ENCODE data around the gene DYNLT4.
A peak's percentile ranks its signal among the peaks of the same experiment; 100 is the strongest.
"Not testable (repeated sequence)": the region's sequence is repeated elsewhere in the genome, so short reads cannot be mapped to it uniquely, and the experiment has no call there.

Gene DYNLT4

DNA sequence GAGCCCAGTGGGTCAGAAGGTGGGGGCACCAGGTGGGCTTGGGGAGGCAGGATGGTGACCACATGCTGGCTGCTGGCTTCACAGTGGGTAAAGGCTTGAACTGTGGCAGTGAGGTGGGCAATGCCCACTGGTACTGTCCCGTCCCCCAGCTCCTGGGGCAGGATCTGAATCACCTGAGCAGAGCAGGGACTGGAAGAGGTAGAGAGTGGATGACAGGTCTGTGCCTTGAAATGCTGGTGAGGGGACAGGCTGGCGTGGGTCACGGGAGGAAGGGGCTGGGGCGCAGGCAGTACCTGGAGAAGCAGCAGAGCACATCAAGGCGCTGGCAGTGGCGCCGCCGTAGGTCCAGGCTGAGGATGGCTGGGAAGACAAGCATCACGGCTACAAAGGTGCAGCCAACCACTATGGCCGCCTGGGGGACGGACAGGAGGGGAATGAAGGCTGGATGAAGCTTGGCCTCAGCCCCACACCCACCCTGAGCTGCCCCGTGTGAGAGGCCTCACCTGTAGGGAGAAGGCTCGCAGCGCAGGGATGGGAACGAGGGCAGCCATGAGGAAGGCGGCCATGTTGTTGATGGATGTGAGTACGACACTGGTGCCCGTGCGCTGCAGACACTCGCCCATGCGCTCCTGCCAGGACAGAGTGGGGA is 21.0 kb upstream of the DYNLT4 start:
- no peak for DNase-seq

DNA sequence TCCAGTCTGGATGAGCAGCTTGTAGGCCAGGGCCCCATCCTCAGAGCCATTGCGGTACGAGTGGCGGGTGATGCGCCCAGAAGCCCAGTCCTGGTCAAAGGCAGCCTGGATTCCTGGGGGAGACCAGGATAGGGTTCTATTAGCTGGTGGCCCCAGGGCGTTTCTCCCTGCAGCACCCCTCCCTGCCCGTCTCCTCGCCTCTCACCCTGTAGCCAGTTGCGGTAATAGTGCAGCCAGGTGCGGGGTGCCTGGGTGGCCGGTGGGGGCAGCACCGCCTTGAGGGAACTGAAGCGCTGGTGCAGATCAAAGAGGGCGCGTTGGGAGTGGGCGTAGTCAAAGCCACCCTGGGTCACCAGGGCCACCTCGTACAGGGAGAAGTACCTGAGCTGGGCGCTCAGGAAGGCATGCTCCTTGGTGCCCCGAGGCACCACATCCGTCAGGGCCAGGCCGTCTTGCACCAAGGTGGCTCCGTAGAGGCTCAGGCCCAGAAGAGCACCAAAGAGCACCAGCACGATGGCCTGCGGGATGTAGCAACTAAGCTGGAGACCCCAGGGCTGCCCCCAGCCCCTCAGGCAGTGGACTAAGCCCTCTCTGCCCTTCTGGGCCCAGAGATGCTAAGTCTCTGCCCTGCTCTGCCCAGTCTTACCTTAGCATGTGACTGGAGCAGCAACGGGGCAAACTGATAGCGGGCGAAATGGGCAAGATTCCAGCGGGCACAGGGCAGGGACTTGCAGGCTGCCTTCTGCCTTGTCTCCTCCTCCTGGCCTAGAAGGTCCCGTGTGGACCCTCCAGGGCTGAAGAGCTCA is 20.2 kb upstream of the DYNLT4 start:
- no peak for DNase-seq

DNA sequence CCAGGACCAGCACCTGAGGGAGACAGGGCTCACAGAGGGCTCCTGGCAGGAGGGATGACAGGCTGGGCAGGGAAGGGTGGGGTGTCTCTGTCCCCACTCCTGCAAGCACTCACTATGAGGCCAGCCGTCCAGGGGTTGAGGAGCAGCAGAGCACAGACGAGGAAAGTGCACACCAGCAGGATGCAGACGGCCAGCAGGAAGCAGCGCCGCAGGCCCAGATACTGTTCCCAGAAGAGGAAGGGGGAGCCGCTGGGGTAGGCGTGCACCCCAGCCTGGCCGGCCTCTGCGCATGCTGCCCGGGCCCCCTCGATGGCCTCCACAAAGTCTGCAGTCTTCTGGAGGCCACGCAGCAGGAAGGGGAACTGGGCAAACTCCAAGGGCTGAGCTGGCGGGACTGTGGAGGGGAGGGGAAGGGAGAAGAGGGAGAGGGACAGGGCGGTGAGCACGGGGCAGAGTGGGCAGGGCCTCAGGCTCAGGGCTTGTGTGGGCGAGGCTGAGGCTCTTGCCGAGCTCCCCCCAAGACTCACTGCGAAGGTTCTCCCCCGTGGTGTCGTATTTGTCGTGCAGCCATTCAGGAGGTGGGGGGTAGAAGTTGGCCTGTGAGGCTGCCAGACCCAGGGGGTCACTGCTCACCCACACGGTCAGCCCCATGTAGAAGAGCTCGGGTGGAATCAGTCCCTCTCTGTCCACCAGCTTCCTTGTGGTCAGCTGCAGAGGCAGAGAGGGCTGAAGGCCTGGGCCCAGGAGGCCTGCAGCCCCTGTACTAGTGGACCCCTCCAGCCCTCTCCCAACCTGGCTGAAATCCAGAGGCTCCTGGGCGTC is 19.4 kb upstream of the DYNLT4 start:
- no peak for DNase-seq

DNA sequence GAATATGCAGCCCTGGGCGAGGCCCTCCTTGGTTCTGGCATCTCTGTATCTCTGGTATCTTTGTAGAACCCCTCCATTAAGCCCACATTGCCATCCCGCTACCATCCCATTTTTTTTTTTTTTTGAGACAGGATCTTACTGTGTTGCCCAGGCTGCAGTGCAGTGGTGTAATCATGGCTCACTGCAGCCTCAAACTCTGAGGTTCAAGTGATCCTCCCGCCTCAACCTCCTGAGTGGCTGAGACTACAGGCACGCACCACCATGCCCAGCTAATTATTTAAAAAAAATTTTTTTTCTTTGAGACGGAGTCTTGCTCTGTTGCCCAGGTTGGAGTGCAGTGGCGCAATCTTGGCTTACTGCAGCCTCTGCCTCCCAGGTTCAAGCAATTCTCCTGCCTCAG is 17.2 kb upstream of the DYNLT4 start:
- DNase-seq, result not testable (repeated sequence)

GRCh38 chr1:44822981-44823451 is 15.9 kb upstream of the DYNLT4 start:
- no peak for DNase-seq

DNA sequence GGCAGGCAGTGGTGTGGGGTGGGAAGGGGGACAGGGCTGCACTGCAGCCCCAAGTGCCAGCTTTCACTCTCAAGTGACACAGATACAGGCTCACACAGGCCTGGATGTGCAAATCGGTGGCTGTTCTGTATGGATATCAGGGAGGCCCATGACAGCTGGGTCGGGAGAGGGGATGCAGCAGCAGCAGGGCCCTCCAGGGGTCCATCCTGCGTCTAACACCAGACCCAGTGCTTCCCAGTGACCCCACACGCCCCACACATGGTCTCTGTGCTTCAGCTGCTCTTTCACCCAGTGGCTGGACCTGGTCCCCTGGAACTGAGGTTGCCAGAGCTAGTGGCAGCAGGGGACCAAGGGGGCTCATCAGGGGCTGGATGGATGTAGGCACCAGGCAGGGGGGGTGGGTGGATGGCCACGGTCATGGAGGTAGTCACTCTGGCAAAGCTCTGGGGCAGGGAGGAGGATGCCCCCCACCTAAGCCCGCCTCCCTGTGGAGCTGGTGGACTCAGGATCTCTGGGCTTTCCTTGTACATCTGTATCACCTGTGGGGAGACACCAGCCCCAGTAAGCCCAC is 15.1 kb upstream of the DYNLT4 start:
- DNase-seq, result no peak

- DNase-seq, result no peak
These were observed 14.1 kb upstream of the DYNLT4 start for GRCh38 chr1:44821240-44821715.

DNA sequence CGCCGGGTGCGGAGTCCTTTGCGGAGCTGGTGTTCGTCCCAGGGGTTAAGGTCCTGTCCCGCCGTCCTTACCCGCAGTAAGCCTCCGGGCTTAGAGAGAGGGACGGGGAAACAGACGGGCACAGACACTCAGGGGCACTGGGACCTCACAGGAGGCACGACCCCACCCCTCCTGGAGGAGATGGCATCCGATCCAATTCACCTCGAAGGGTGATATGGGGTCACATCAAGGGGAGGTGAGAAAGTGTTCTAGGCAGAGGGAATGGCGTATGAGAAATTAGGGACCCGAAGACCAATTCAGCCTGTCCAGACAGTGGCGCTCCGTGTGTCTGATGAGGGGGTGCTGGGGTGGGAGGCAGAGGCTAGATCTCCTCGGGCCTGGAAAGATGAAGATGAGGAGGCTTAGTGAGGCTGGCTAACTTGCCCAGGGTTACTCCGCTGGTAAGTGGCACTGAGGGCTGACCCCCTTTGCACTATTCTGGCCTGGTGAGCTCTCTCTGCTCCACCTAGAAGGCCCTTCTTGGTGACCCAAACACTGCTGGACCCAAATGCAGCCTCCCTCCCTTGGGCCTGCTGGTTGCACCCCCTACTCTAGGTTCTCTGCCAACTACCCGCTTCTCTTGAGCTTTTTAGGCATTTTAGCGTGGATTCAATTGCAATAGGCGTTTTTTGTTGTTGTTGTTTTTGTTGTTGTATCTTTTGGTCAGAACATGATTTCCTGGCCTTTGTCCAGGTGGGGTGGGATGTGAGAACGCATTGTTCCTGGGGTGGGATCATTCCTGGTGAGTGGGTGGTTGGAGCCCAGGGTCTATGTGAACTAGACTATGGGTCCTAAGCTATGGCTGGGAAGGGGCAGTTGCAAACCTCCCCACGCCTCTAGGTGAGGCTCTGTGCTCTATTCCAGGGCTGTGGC is 13.4 kb upstream of the DYNLT4 start:
- DNase-seq, result no peak

DNA sequence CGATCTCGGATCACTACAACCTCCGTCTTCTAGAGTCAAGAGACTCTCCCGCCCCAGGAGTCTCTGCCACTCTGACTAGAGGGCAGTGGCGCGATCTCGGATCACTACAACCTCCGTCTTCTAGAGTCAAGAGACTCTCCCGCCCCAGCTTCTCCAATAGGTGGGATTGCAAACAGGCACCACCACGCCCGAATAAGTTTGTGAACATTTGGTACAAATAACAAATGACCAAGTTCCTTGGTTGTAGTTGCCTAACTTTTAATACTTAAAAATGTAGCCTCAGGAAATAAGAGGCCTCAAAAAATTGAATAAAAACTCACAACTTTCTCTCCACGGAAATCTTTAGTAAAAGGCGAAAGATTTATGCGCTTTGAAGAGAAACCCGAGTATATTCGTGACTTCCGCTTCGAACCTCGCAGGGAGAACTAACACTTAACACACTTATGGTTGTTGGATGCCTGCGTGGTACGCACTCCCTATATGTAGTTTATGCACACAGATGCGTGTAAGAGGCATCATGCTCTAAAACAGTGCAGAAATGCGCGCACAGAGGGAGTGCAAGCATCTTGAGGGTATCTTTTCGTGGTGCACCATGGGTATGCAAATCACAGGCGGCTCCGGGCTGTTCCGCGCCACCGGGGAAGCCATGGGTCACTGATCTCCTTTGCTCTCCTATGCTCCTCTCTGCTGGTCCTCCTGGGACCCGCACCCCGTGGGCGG is 12.6 kb upstream of the DYNLT4 start:
- peak in 1 of 3 experiments; percentile 70 for DNase-seq

DNA sequence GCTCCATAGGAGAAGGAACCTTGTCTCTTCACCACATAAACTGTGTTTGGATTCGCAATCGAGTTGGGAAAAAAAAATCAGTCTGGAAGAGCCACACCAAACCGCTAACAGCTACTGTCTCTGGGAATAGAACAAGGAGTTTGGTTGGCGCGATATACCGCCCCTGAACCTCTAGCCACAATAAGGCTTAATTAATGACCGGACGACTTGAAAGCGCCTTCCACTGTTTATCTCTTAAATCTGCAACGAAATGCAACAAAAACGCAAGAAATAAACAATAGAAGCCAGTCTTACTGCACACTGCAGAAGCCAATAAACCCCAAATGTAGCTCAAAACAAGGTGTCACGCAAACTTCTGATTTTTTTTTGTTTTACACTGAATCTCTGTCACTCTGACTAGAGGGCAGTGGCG is 12.1 kb upstream of the DYNLT4 start:
- DNase-seq, result no peak

DNA sequence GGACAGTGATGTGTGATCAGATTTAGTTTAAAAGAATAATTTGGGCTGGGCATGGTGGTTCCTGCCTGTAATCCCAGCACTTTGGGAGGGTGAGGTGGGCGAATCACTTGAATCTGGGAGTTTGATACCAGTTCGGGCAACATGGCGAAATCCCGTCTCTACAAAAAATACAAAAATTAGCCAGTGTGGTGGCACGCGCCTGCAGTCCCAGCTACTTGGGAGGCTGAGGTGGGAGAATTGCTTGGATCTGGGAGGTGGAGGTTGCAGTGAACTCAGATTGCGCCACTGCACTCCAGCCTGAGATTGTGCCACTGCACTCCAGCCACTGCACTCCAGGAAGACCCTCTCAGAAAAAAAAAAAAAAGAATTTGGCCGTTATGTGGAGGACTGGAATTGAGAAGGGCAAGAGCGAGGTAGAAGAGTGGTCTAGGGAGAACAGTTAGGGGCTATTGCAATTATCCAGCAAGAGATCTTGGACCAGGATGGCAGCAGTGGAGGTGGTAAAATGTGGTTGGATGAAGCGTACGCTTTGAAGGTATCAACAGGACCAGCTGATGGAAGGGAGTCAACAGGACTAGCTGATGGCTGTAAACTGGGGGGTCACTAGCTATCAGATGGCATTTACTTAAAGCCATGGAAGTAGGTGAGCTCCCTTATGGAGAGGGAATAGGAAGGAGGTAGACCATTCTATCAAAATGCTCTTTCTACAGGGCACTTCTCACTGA is 10.8 kb upstream of the DYNLT4 start:
- no peak for DNase-seq

GRCh38 chr1:44817307-44817706 is 10.2 kb upstream of the DYNLT4 start:
- no peak for DNase-seq

DNA sequence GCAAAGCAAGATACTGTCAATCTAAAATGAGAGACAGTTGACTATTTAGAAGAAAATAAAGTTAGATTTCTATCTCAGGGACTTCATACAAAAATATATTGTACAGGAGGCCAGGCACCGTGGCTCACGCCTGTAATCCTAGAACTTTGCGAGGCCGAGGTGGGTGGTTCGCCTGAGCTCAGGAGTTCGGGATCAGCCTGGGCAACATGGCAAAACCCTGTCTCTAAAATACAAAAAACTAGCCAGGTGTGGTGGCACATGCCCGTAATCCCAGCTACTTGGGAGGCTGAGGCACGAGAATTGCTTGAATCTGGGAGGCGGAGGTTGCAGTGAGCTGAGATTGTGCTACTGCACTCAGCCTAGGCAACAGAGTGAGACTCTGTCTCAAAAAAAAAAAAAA is 8.8 kb upstream of the DYNLT4 start:
- DNase-seq, result not testable (repeated sequence)

GRCh38 chr1:44812822-44813543 is 5.8 kb upstream of the DYNLT4 start:
- DNase-seq, result no peak

- DNase-seq, result no peak
These were observed 4.1 kb upstream of the DYNLT4 start for GRCh38 chr1:44811234-44811633.

GRCh38 chr1:44810762-44811105 is 3.6 kb upstream of the DYNLT4 start:
- not testable (repeated sequence) for DNase-seq

GRCh38 chr1:44810101-44810761 is 3.1 kb upstream of the DYNLT4 start:
- DNase-seq, result peak in 2 of 3 experiments; percentile 21 to 62

DNA sequence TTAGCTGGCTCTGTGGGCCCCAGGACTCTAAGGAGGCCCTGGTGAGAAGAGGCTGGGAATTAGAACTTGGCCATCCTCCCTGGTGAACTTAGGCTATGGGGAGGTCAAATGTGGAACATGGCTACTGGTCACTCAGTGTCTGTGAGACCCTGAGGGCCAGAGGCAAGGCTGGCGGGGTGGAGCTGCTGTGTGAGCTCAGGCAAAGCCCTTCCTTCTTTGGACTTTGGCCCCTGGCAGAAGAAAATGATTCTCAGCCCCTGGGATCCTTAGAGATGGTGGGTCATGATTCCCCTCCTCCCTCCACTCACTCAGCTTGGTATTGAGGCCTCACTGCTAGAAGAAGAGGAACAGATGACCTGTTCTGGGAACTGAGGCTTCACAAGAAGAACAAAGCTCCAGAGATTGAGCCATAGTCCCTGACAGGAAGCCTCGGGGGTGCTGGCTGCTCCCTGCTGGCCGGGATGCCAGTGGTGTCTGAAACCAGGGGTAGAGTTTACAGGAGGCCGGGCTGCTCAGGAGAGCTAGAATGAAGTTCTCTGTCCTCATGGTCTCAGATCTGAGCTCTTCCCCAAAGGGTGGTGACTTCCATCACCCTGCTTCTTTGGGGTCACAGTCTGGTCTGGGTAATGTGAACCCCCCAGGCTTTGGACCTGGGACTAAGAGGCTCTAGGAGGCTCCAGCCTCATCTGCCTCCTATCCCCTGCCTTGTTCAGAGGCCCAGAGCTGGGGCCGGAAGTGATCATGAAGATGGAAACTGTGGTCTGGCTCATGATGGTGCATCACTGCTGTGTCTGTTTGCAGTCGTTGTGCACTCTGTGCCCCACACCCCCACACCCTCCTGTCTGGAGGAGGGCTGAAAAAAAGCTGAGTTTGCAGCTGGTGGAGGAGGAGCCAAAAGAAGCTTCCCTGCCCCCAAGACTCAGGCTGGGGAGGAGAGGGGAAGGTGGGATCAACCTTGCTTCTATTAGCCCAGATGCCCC is 2.1 kb upstream of the DYNLT4 start:
- no peak for DNase-seq

Data from NCI-H1417 (cell line).